HG03521 (cell line): Measurements from ENCODE around the gene FBXL20.

Experiments used
- ATAC-seq: cut with Tn5 transposase; IDR thresholded peaks from one replicate; pipeline ENCODE4 v1.9.1; 2021; ENCODE audit warnings: mild to moderate bottlenecking, moderate library complexity; ENCODE audit not compliant: unreplicated experiment

The FBXL20 gene

GRCh38 chr17:39229274-39229913 lies 172.0 kb downstream of the FBXL20 start:
- no peak for ATAC-seq

GRCh38 chr17:39227364-39227919 lies 174.0 kb downstream of the FBXL20 start:
- no peak for ATAC-seq

GRCh38 chr17:39225959-39226683 lies 175.3 kb downstream of the FBXL20 start:
- no peak for ATAC-seq

GRCh38 chr17:39225308-39225958 lies 176.0 kb downstream of the FBXL20 start, which contains the start of gene STAC2:
Gene STAC2, minus strand, starts transcription at chr17:39225945. Its CDS starts 443 bp downstream, at chr17:39225502.
- no peak for ATAC-seq

GRCh38 chr17:39224778-39225307 lies 176.6 kb downstream of the FBXL20 start:
- ATAC-seq = no peak

GRCh38 chr17:39223907-39224777 lies 177.3 kb downstream of the FBXL20 start:
- ATAC-seq = no peak

- ATAC-seq = no peak
These were observed 178.3 kb downstream of the FBXL20 start for GRCh38 chr17:39222866-39223834.

GRCh38 chr17:39222151-39222550 lies 179.3 kb downstream of the FBXL20 start:
- no peak for ATAC-seq

GRCh38 chr17:39221572-39221971 lies 179.9 kb downstream of the FBXL20 start:
- no peak for ATAC-seq

GRCh38 chr17:39219647-39220154 lies 181.7 kb downstream of the FBXL20 start:
- ATAC-seq = no peak

GRCh38 chr17:39218906-39219305 lies 182.5 kb downstream of the FBXL20 start:
- no peak for ATAC-seq

GRCh38 chr17:39217734-39218369 lies 183.6 kb downstream of the FBXL20 start:
- no peak for ATAC-seq

- no peak for ATAC-seq
These were observed 187.6 kb downstream of the FBXL20 start for GRCh38 chr17:39213852-39214251.

GRCh38 chr17:39212841-39213480 lies 188.5 kb downstream of the FBXL20 start:
- ATAC-seq = no peak

GRCh38 chr17:39212195-39212810 lies 189.1 kb downstream of the FBXL20 start:
- no peak for ATAC-seq

- no peak for ATAC-seq
These were observed 191.4 kb downstream of the FBXL20 start for GRCh38 chr17:39210093-39210434.

- no peak for ATAC-seq
These were observed 191.9 kb downstream of the FBXL20 start for GRCh38 chr17:39209317-39210092.
